Measurements from ENCODE around the gene ABHD17B.

ABHD17B gene

GRCh38 chr9:71819115-71819739, 91.8 kb downstream of the ABHD17B start:
- peak; percentile 12 for DNase-seq (ENCODE audit: low spot score)

- DNase-seq (ENCODE audit: low spot score): no peak
These were observed 94.0 kb downstream of the ABHD17B start for GRCh38 chr9:71816916-71817451.
